Glomerular visceral epithelial cell (primary cell): ENCODE data around the gene PTPRN2.
"Not testable (repeated sequence)": the region's sequence is repeated elsewhere in the genome, so short reads cannot be mapped to it uniquely, and the experiment has no call there.

Experiments
- DNase-seq: peaks from one replicate; pipeline ENCODE4 v3.0.0-alpha.2; 2016; ENCODE audit errors: extremely low spot score

Gene PTPRN2

GRCh38 chr7:157738066-157738460 is 849.6 kb downstream of the PTPRN2 start:
- DNase-seq, result no peak

DNA sequence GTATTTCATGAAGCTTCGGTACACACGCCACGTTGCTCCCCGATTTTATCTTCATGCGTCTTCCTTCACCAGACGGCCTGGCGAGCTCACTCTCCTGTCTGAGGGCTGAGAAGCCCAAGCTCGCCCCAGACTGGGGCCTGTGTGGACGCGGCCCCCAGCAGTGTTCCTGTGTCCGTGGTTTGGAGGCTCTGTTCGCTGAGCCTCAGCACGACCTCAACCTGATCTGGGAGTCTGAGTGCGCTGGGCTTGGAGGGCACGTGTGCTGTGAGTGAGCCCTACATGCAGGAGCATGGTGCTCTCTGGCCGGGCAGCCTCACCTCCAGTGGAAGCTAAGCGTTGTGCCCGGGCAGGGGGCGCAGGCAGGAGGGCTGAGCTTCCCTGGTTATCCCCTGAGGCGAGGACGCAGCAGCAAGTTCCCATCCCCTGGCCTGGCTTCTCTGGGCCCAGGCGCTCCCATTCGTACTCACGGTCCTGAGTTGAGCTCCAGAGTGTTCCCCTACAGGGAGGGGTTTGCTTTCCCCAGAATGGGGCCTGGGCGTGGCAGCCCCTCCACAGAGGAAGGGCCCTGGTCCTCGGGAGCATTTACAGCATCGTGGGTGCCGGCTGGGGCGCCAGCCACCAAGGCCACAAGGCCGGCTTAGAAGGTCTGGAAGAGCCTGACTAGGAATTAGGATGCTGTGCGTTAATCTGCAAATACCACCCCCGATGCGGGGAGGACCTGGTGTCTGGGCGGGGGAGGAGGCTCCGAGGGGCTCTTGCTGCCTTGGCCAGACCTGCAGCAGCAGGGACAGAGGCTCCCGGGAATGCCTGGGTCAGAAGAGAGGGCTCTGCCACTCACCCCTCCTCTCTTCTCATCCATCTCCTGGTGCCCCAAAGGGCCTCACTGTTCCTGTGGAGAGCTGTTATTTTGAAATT is 850.2 kb downstream of the PTPRN2 start:
- no peak for DNase-seq

GRCh38 chr7:157736341-157736740 is 851.3 kb downstream of the PTPRN2 start:
- no peak for DNase-seq

DNA sequence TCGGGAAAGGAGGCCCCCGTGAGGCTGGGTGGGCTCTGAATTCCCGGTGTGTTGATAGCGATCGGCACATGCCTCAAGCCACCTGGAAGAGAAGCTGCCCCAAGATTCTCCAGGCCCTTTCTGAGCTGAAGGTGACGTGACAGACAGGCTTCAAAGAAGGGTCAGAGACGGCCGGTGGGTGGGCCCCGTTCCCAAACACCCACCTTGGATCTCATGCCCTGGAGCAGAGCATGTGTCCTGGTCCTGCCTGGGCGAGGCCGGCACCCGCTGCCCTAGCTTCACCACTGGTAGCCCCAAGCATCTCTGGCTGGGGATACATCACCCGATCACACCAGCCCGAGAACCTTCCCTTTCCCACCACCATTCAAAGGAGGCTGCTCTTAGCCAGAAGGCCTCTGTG is 851.8 kb downstream of the PTPRN2 start:
- DNase-seq, result no peak

- DNase-seq, result no peak
Observed at GRCh38 chr7:157734676-157735640, 852.7 kb downstream of the PTPRN2 start.

- DNase-seq, result not testable (repeated sequence)
Observed at GRCh38 chr7:157733760-157734395, 853.7 kb downstream of the PTPRN2 start.

DNA sequence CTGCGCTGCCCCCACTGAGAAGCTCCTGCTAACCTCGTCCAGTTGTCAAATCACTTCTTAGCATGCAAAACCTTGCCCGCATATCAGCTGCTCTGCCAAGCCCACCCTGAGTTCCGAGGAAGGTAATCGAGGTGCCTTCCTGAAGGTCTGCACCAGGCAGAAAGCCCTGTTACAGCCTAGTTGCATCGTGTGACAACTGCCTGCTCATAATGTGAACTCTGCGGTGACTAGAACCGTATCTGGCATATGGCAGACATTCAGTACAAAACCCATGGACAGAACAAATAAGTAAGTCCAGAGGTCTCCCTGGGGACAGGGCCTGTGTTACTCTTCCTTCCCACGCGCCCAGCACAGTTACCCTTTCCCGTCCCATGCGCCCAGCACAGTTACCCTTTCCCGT is 856.5 kb downstream of the PTPRN2 start:
- DNase-seq, result no peak

GRCh38 chr7:157730614-157731013 is 857.0 kb downstream of the PTPRN2 start:
- DNase-seq, result no peak

- DNase-seq, result no peak
Observed at GRCh38 chr7:157729566-157729965, 858.1 kb downstream of the PTPRN2 start.

GRCh38 chr7:157727964-157728615 is 859.5 kb downstream of the PTPRN2 start:
- no peak for DNase-seq

GRCh38 chr7:157726764-157727163 is 860.9 kb downstream of the PTPRN2 start:
- no peak for DNase-seq

DNA sequence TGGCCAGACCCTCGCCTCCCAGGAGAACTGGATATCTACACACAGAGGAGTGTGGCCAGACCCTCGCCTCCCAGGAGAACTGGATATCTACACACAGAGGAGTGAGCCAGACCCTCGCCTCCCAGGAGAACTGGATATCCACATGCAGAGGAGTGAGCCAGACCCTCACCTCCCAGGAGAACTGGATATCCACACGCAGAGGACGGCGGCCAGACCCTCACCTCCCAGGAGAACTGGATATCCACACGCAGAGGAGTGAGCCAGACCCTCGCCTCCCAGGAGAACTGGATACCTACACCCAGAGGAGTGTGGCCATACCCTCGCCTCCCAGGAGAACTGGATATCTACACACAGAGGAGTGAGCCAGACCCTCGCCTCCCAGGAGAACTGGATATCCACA is 862.3 kb downstream of the PTPRN2 start:
- DNase-seq, result not testable (repeated sequence)

DNA sequence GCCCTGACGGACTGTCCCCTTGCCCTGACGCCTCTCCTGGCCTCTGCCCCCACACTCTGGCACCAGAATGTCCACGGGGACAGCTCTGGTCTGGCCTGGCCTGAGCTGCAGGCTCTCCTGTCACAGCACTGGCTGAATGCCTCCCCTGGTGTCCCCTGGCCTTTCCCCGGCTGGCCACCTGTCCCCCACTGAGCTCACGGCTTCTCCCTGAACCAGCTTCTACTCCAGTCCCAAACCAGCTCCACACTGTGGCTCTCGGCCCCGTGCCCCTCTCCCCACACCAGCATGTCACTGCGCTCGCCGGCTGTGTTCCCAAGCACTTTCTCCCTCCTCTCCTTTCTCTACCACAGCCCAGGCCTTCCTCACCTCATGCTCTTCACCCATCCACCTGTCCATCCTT is 864.4 kb downstream of the PTPRN2 start:
- DNase-seq, result no peak

GRCh38 chr7:157722137-157723060 is 865.2 kb downstream of the PTPRN2 start:
- DNase-seq, result no peak

DNA sequence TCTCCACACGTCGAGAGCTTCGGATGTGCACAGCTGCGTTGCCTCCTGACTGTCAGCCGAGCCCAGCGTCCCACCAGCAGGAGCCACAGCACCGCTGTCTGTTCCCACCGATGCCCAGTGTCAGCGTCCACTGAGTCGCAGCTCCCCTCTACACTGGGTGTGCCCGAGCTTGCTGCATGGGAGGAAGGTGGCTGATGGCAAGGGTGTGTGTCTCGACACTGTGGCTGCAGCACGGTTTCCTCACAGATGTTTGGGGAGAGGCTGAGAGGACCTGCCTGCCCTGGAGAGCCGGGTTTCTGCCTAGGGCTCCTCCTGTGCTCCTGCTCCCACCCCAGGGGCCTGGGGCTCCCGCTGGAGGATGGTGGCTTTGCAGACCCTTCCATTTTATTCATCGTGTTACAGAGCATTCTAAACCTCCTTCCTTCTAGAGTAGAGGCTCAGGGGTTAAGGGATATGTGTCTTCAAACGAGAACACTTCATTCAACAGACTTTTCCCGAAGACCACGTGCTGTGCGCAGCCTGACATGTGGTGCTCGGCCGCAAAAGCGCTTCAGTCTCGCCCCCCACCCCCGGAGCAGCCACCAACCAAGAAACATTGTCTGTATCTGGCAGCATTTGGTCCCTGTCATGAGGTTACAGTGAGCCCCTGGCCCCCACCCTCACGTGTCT is 866.0 kb downstream of the PTPRN2 start:
- DNase-seq, result no peak

GRCh38 chr7:157719705-157720655 is 867.6 kb downstream of the PTPRN2 start:
- DNase-seq, result no peak

- DNase-seq, result no peak
Observed at GRCh38 chr7:157719008-157719682, 868.5 kb downstream of the PTPRN2 start.
